ENCODE results near the gene CCDC110.
A peak's percentile ranks its signal among the peaks of the same experiment; 100 is the strongest.

CCDC110 gene

GRCh38 chr4:185421366-185422124 is 50.0 kb downstream of the CCDC110 start:
- Histone ChIP-seq H3K4me1 (peaks cover 0 to 39% (median 10%) of the 10 kb centered on the region in 4 donors), H3K4me3 (no peak overlapping the region), H3K27me3 (no peaks in the 10 kb centered on the region), H3K36me3 (peaks cover 18 to 22% (median 21%) of the 10 kb centered on the region in 3 donors), H3K27ac (no peak overlapping the region), H3K9me3 (no peaks in the 10 kb centered on the region)
- no peak for DNase-seq
- TF ChIP-seq CTCF (IDR thresholded peaks at IDR 0.05) = no peak
- intact Hi-C loops (cut with DNase I; ENCODE audit: low total_unique reads) = no loop called here

DNA sequence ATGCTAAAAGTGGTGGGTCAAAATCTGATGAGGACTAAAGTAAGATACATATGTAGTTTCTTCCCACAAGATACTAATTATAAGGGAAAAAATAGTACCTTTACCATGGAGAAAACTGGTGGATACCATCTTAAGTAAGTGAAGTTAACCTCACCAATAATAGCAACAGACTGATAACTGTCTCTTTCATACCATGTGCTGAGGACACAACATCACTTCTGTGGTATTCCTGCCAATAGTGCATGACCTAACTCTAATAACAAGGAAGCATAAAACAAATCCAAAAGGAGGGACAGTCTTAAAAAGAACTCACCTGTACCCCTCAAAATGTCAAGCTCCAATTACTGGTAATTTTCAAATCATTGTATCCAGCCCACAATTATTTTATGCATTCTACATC is 54.6 kb downstream of the CCDC110 start:
- no peak for TF ChIP-seq CTCF (IDR thresholded peaks at IDR 0.05)
- Histone ChIP-seq H3K27ac (no peak overlapping the region), H3K4me1 (peaks cover 0 to 19% (median 0%) of the 10 kb centered on the region in 4 donors), H3K27me3 (no peaks in the 10 kb centered on the region), H3K36me3 (peaks cover 21 to 64% (median 63%) of the 10 kb centered on the region in 3 donors), H3K9me3 (no peaks in the 10 kb centered on the region), H3K4me3 (no peak overlapping the region)
- no peak for DNase-seq
- intact Hi-C loops (cut with DNase I; ENCODE audit: low total_unique reads) = no loop called here

GRCh38 chr4:185412412-185412811 is 59.1 kb downstream of the CCDC110 start:
- H3K9me3 ChIP-seq = no peaks in the 10 kb centered on the region
- H3K27me3 ChIP-seq = no peaks in the 10 kb centered on the region
- intact Hi-C loops (cut with DNase I; ENCODE audit: low total_unique reads) = no loop called here
- no peak overlapping the region for H3K4me3 ChIP-seq
- peaks cover 27 to 70% (median 67%) of the 10 kb centered on the region in 3 donors for H3K36me3 ChIP-seq
- no peak for TF ChIP-seq CTCF (IDR thresholded peaks at IDR 0.05)
- peak overlapping the region; percentile 9 to 21 for H3K27ac ChIP-seq
- no peak for DNase-seq
- peaks cover 0 to 6% (median 0%) of the 10 kb centered on the region in 4 donors for H3K4me1 ChIP-seq

DNA sequence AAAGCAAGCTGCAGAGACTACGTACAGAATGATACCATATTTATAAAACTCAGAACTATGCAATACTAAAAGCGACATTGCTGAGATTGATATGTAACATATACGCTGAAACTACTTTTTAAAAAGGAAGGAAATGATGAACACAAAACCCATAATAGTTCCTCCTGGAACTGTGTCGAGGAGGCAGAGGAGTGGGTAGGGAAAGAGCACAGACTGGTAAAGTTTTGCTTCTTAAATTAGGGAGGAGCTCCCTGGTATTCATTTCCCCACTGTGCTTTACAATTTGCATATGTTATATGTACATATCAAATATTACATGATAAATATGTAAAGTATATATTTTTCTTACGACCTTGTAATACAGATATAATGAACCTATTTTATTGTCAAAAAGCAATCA is 59.7 kb downstream of the CCDC110 start:
- Histone ChIP-seq H3K9me3 (no peaks in the 10 kb centered on the region), H3K4me3 (no peak overlapping the region), H3K4me1 (peaks cover 0 to 6% (median 0%) of the 10 kb centered on the region in 4 donors), H3K27me3 (no peaks in the 10 kb centered on the region), H3K27ac (peak overlapping the region; percentile 9 to 21), H3K36me3 (peaks cover 21 to 64% (median 62%) of the 10 kb centered on the region in 3 donors)
- no peak for DNase-seq
- intact Hi-C loops (cut with DNase I; ENCODE audit: low total_unique reads) = no loop called here
- TF ChIP-seq CTCF (IDR thresholded peaks at IDR 0.05) = no peak

- intact Hi-C loops (cut with DNase I; ENCODE audit: low total_unique reads) = no loop called here
These were observed 63.1 kb downstream of the CCDC110 start for GRCh38 chr4:185408432-185408831.

More at GRCh38 chr4:185408432-185408831, 63.1 kb downstream of the CCDC110 start:
- Histone ChIP-seq H3K9me3 (no peaks in the 10 kb centered on the region), H3K4me1 (peaks cover 0 to 8% (median 0%) of the 10 kb centered on the region in 4 donors), H3K27me3 (no peaks in the 10 kb centered on the region), H3K36me3 (peaks cover 21 to 66% (median 55%) of the 10 kb centered on the region in 3 donors), H3K27ac (no peak overlapping the region), H3K4me3 (no peak overlapping the region)
- TF ChIP-seq CTCF (IDR thresholded peaks at IDR 0.05) = no peak
- DNase-seq = no peak
